HepG2 (cell line): Measurements from ENCODE around the gene MGAT2. TPM values are rescaled to one million over a fixed set of nuclear protein-coding genes. Genes with fewer than 3 reads are reported as not detected.
A peak's percentile ranks its signal among the peaks of the same experiment; 100 is the strongest.

Experiments
- ADNP ChIP-seq: sonication (generic); formaldehyde crosslinking; IDR thresholded peaks from 2 replicates; pipeline ENCODE4 v1.4.0; 2020; ENCODE audit warnings: missing genetic modification reagents
- FOXC1 ChIP-seq: sonication (generic); formaldehyde crosslinking; IDR thresholded peaks from 2 replicates; pipeline ENCODE4 v1.8.0; 2022; ENCODE audit warnings: mild to moderate bottlenecking, missing genetic modification reagents, borderline replicate concordance
- FOXJ3 ChIP-seq: sonication (generic); formaldehyde crosslinking; IDR thresholded peaks from 2 replicates; pipeline ENCODE4 v1.4.0; 2020; ENCODE audit warnings: missing genetic modification reagents, mild to moderate bottlenecking, borderline replicate concordance
- HMG20A ChIP-seq: IDR thresholded peaks from 2 replicates; pipeline ENCODE4 v1.6.1; 2016; ENCODE audit warnings: borderline replicate concordance
- HNF1B ChIP-seq: sonication (generic); formaldehyde crosslinking; IDR thresholded peaks from 2 replicates; pipeline ENCODE4 v1.5.1; 2020; ENCODE audit warnings: mild to moderate bottlenecking, moderate library complexity, missing genetic modification reagents
- KDM6A ChIP-seq: IDR thresholded peaks from 2 replicates; pipeline ENCODE4 v1.6.1; 2016; ENCODE audit warnings: low read depth
- KLF6 ChIP-seq: IDR thresholded peaks from 2 replicates; pipeline ENCODE4 v1.8.0; 2016; ENCODE audit warnings: missing biosample characterization, missing genetic modification reagents
- MAZ ChIP-seq, 2 experiments: sonication (generic) in 1 of 2; formaldehyde crosslinking in 1 of 2; IDR thresholded peaks; 2 replicates each; pipeline versions ENCODE4 v1.5.0 to v1.6.1; 2012 to 2020; ENCODE audit warnings: low read depth in 2 of 2, mild to moderate bottlenecking in 2 of 2, borderline replicate concordance in 1 of 2, improper control_type of control experiment in 1 of 2, low read length in 1 of 2, missing genetic modification reagents in 1 of 2, moderate library complexity in 1 of 2
- NR1H2 ChIP-seq: sonication (generic); formaldehyde crosslinking; IDR thresholded peaks from 2 replicates; pipeline ENCODE4 v1.8.1; 2022; ENCODE audit warnings: low read depth, missing genetic modification reagents, borderline replicate concordance
- PPARG ChIP-seq: conservative IDR thresholded peaks from 2 replicates; pipeline ENCODE4 v1.6.1; 2016; ENCODE audit warnings: missing biosample characterization, missing genetic modification reagents
- SKI ChIP-seq: fragments of 450-650 bp; IDR thresholded peaks from one replicate; pipeline ENCODE4 v1.6.1; 2018; ENCODE audit warnings: mild to moderate bottlenecking; ENCODE audit not compliant: partially characterized antibody
- TGIF2 ChIP-seq: IDR thresholded peaks from 2 replicates; pipeline ENCODE4 v1.6.1; 2016; ENCODE audit warnings: control low read depth, missing compliant biosample characterization
- ZNF225 ChIP-seq: sonication (generic); formaldehyde crosslinking; IDR thresholded peaks from 2 replicates; pipeline ENCODE4 v1.4.0; 2020; ENCODE audit warnings: mild to moderate bottlenecking, missing genetic modification reagents
- ZNF281 ChIP-seq: sonication (generic); formaldehyde crosslinking; IDR thresholded peaks from 2 replicates; pipeline ENCODE4 v1.4.0; 2020; ENCODE audit warnings: missing genetic modification reagents, borderline replicate concordance
- ZNF318 ChIP-seq: sonication (generic); formaldehyde crosslinking; IDR thresholded peaks from 2 replicates; pipeline ENCODE4 v1.4.0; 2020; ENCODE audit warnings: mild to moderate bottlenecking, missing genetic modification reagents
- polyA plus RNA-seq, 8 experiments: library from polyadenylated mRNA; depleted of rRNA in 3 of 8; stranded (reverse) in 7 of 8; unstranded in 1 of 8; fragments of >200 nt; fragmentation: Illumina TruSeq in 4 of 8; extraction: Trizol in 4 of 8; gene quantifications; 2 replicates each; pipeline versions ENCODE4 v1.2.1 to v1.2.3, GENCODE V29; 2011 to 2016; ENCODE audit warnings: low read depth in 4 of 8, missing spikeins in 1 of 8, mixed read lengths in 1 of 8; ENCODE audit not compliant: insufficient read depth in 1 of 8
- total RNA-seq, 5 experiments: library from RNA; depleted of rRNA; stranded (reverse); fragments of >200 nt; fragmentation: Illumina TruSeq; extraction: Trizol; gene quantifications; 2 replicates each; pipeline ENCODE4 v1.2.3, GENCODE V29; 2016; ENCODE audit warnings: low read depth in 1 of 5

Gene MGAT2
- total and polyA plus RNA-seq, 2 of the 13 experiments (the other 11 are each of a cell fraction or from before 2014, with no cell fraction given): 12.9 to 51.9 TPM

GRCh38 chr14:49641697-49642129 is 21.1 kb downstream of the MGAT2 start (continued):
- no peak for TF ChIP-seq ZNF318 (CRISPR knock-in tag)
- TF ChIP-seq ZNF281 (CRISPR knock-in tag): no peak; the same call in 1 of the 2 replicates
- no peak for TF ChIP-seq KLF6 (CRISPR knock-in tag)
- TF ChIP-seq TGIF2 (CRISPR knock-in tag): peak; percentile 95
- no peak for TF ChIP-seq MAZ (IDR thresholded peaks at IDR 0.05; ENCODE audit: borderline replicate concordance, low read depth, low read length)
- 0 out of 2 replicates have a peak, but pooled peaks have one; percentile 24 for TF ChIP-seq MAZ (CRISPR knock-in tag; IDR thresholded peaks at IDR 0.05; ENCODE audit: low read depth)
- no peak for TF ChIP-seq ZNF225 (CRISPR knock-in tag)
- TF ChIP-seq FOXJ3: peak; percentile 84; the same call in 1 of the 2 replicates
- TF ChIP-seq HMG20A (CRISPR knock-in tag): peak; percentile 86; the same call in 1 of the 2 replicates
- TF ChIP-seq KDM6A (CRISPR knock-in tag): peak; percentile 72; the same call in 1 of the 2 replicates
- no peak for TF ChIP-seq ADNP
- TF ChIP-seq PPARG (CRISPR knock-in tag): peak; percentile 71
- peak; percentile 43; the same call in 1 of the 2 replicates for TF ChIP-seq HNF1B (CRISPR knock-in tag)
- no peak; the same call in 1 of the 2 replicates for TF ChIP-seq NR1H2 (CRISPR knock-in tag)
- TF ChIP-seq FOXC1 (CRISPR knock-in tag): no peak; the same call in 1 of the 2 replicates
- TF ChIP-seq SKI: peak; percentile 67
